Neural cell (in vitro differentiated cells): Measurements from ENCODE around the gene B4GALNT4. TPM values are rescaled to one million over a fixed set of nuclear protein-coding genes. Genes with fewer than 3 reads are reported as not detected.

Source experiments
- H2AFZ ChIP-seq: fragments of 200-600, 300-800 bp; sonication (generic), shearing (Covaris generic); 2 replicates; pipeline ENCODE4 v1.6.0; 2014; ENCODE audit warnings: low read depth, mild to moderate bottlenecking, antibody characterized with exemption, low read length, moderate library complexity
- H3F3A ChIP-seq: fragments of 200-600 bp; shearing (Covaris generic); 2 replicates; pipeline ENCODE4 v1.6.1; 2016; ENCODE audit warnings: mild to moderate bottlenecking, moderate library complexity, mixed read lengths, antibody characterized with exemption, low read length; ENCODE audit not compliant: insufficient read depth, poor library complexity, severe bottlenecking
- H3K27ac ChIP-seq: fragments of 200-600, 300-800 bp; sonication (generic), shearing (Covaris generic); 2 replicates; pipeline ENCODE4 v1.5.1; 2014; ENCODE audit warnings: mild to moderate bottlenecking, low read length, moderate library complexity
- H3K27me3 ChIP-seq: fragments of 300-800, 200-600 bp; sonication (generic), shearing (Covaris generic); 2 replicates; pipeline ENCODE4 v1.6.0; 2014; ENCODE audit warnings: mild to moderate bottlenecking, low read depth, low read length, moderate library complexity; ENCODE audit not compliant: insufficient read depth
- H3K36me3 ChIP-seq: fragments of 300-800, 200-600 bp; sonication (generic), shearing (Covaris generic); 2 replicates; pipeline ENCODE4 v1.5.1; 2014; ENCODE audit warnings: mild to moderate bottlenecking, antibody characterized with exemption, low read length, moderate library complexity; ENCODE audit not compliant: insufficient read depth
- H3K4me2 ChIP-seq: fragments of 300-800, 200-600 bp; sonication (generic), shearing (Covaris generic); 2 replicates; pipeline ENCODE4 v1.6.0; 2014; ENCODE audit warnings: mild to moderate bottlenecking, low read length
- H3K4me3 ChIP-seq: fragments of 300-800, 200-600 bp; sonication (generic), shearing (Covaris generic); 2 replicates; pipeline ENCODE4 v1.5.1; 2014; ENCODE audit warnings: mild to moderate bottlenecking, low read length, moderate library complexity
- H3K79me2 ChIP-seq: fragments of 200-600 bp; shearing (Covaris generic); replicated peaks from 2 replicates; pipeline ENCODE4 v1.6.0; 2014; ENCODE audit warnings: mild to moderate bottlenecking, low read length, moderate library complexity; ENCODE audit not compliant: insufficient read depth
- H3K9ac ChIP-seq: fragments of 300-800, 200-600 bp; sonication (generic), shearing (Covaris generic); 2 replicates; pipeline ENCODE4 v1.6.1; 2016; ENCODE audit warnings: mild to moderate bottlenecking, low read length, mixed read lengths
- H3K9me2 ChIP-seq: fragments of 200-600 bp; shearing (Covaris generic); 2 replicates; pipeline ENCODE4 v1.6.1; 2016; ENCODE audit warnings: mild to moderate bottlenecking, low read length, mixed read lengths; ENCODE audit not compliant: insufficient read depth
- H3K9me3 ChIP-seq: fragments of 200-600, 300-800 bp; sonication (generic), shearing (Covaris generic); 2 replicates; pipeline ENCODE4 v1.6.1; 2016; ENCODE audit warnings: mild to moderate bottlenecking, mixed run types, low read length, moderate library complexity, mixed read lengths
- H4K20me1 ChIP-seq: fragments of 200-600 bp; shearing (Covaris generic); 2 replicates; pipeline ENCODE4 v1.6.1; 2016; ENCODE audit warnings: mild to moderate bottlenecking, mixed run types; ENCODE audit not compliant: insufficient read depth
- CTCF ChIP-seq: fragments of 450-650 bp; IDR thresholded peaks from 2 replicates; pipeline ENCODE4 v1.5.1; 2014; ENCODE audit warnings: antibody characterized with exemption, mild to moderate bottlenecking, moderate library complexity; ENCODE audit not compliant: poor library complexity, severe bottlenecking
- EP300 ChIP-seq: fragments of 450-650 bp; conservative IDR thresholded peaks from 2 replicates; pipeline ENCODE4 v1.6.1; 2014; ENCODE audit warnings: antibody characterized with exemption, mild to moderate bottlenecking, moderate library complexity; ENCODE audit not compliant: poor library complexity, severe bottlenecking
- EZH2 ChIP-seq: fragments of 200-600, 300-800 bp; shearing (Covaris generic), sonication (generic); IDR thresholded peaks from 2 replicates; pipeline ENCODE4 v1.6.1; 2014; ENCODE audit warnings: antibody characterized with exemption, low read length, borderline replicate concordance, mild to moderate bottlenecking; ENCODE audit not compliant: insufficient read depth, poor library complexity, severe bottlenecking
- MXI1 ChIP-seq: fragments of 450-650 bp; conservative IDR thresholded peaks from 2 replicates; pipeline ENCODE4 v1.6.1; 2014; ENCODE audit warnings: antibody characterized with exemption, mild to moderate bottlenecking; ENCODE audit not compliant: poor library complexity, severe bottlenecking
- POLR2AphosphoS5 ChIP-seq: IDR thresholded peaks from 2 replicates; pipeline ENCODE4 v1.6.1; 2012
- RAD21 ChIP-seq: fragments of 450-650 bp; conservative IDR thresholded peaks from 2 replicates; pipeline ENCODE4 v1.6.1; 2014; ENCODE audit warnings: antibody characterized with exemption, mild to moderate bottlenecking, moderate library complexity
- REST ChIP-seq: IDR thresholded peaks from 2 replicates; pipeline ENCODE4 v1.6.1; 2012; ENCODE audit warnings: borderline replicate concordance
- SMC3 ChIP-seq: fragments of 450-650 bp; conservative IDR thresholded peaks from 2 replicates; pipeline ENCODE4 v1.6.1; 2014; ENCODE audit warnings: antibody characterized with exemption, mild to moderate bottlenecking, moderate library complexity; ENCODE audit not compliant: poor library complexity
- polyA plus RNA-seq: library from polyadenylated mRNA; depleted of rRNA; stranded (reverse); fragments of >200 nt; gene quantifications from 2 replicates; pipeline ENCODE4 v1.2.3, GENCODE V29; 2014

Gene B4GALNT4
- polyA plus RNA-seq, 1 donor from 2014 or later = 440 TPM

GRCh38 chr11:381501-382072 lies 12.3 kb downstream of the B4GALNT4 start:
- no peak overlapping the region for H3K4me3 ChIP-seq
- no peak overlapping the region for H3K27ac ChIP-seq
- H3K9me3 ChIP-seq = peaks cover 6% of the 10 kb centered on the region
- H4K20me1 ChIP-seq = no peaks in the 10 kb centered on the region
- H3K9ac ChIP-seq = no peak overlapping the region
- no peaks in the 10 kb centered on the region for H3K27me3 ChIP-seq
- no peak overlapping the region for H3K4me2 ChIP-seq
- H3K36me3 ChIP-seq = no peaks in the 10 kb centered on the region
- no peaks in the 10 kb centered on the region for H3K79me2 ChIP-seq
- TF ChIP-seq SMC3 = no peak
- no peak overlapping the region for H2AFZ ChIP-seq
- no peaks in the 10 kb centered on the region for H3F3A ChIP-seq
- H3K9me2 ChIP-seq = no peaks in the 10 kb centered on the region

- H3F3A ChIP-seq = no peaks in the 10 kb centered on the region
- H3K79me2 ChIP-seq = no peaks in the 10 kb centered on the region
- peaks cover 6% of the 10 kb centered on the region for H3K9me3 ChIP-seq
- no peaks in the 10 kb centered on the region for H4K20me1 ChIP-seq
- H3K4me3 ChIP-seq = no peak overlapping the region
- TF ChIP-seq EP300 = no peak
- no peak for TF ChIP-seq RAD21
- H3K9me2 ChIP-seq = no peaks in the 10 kb centered on the region
- no peaks in the 10 kb centered on the region for H3K27me3 ChIP-seq
- H3K36me3 ChIP-seq = no peaks in the 10 kb centered on the region
- no peak overlapping the region for H2AFZ ChIP-seq
- no peak overlapping the region for H3K27ac ChIP-seq
- H3K4me2 ChIP-seq = no peak overlapping the region
- no peak overlapping the region for H3K9ac ChIP-seq
Measured at GRCh38 chr11:382081-382629, 12.9 kb downstream of the B4GALNT4 start.

- H3K9me3 ChIP-seq = peaks cover 8% of the 10 kb centered on the region
- TF ChIP-seq CTCF (no peak), RAD21 (no peak), REST (no peak), MXI1 (no peak), POLR2AphosphoS5 (no peak), EP300 (no peak), EZH2 (no peak)
- no peak overlapping the region for H3K27ac ChIP-seq
- H3K36me3 ChIP-seq = no peaks in the 10 kb centered on the region
- H4K20me1 ChIP-seq = no peaks in the 10 kb centered on the region
- no peak overlapping the region for H3K4me2 ChIP-seq
- no peaks in the 10 kb centered on the region for H3K9me2 ChIP-seq
- H3K27me3 ChIP-seq = no peaks in the 10 kb centered on the region
- no peaks in the 10 kb centered on the region for H3F3A ChIP-seq
- H3K9ac ChIP-seq = no peak overlapping the region
- H3K79me2 ChIP-seq = no peaks in the 10 kb centered on the region
- no peak overlapping the region for H2AFZ ChIP-seq
- H3K4me3 ChIP-seq = no peak overlapping the region
Measured at GRCh38 chr11:383431-383830, 14.1 kb downstream of the B4GALNT4 start.
